Measurements from ENCODE around the gene OLFML1.

GRCh38 chr11:7486098-7486780, 933 bp downstream of the OLFML1 start:
- TF ChIP-seq CTCF (IDR thresholded peaks at IDR 0.05 in 4 of 5, conservative IDR thresholded peaks at IDR 0.05 in 1 of 5) (no peak), POLR2A (IDR thresholded peaks at IDR 0.05) (no peak)

All from gastrocnemius medialis (tissue), 4 donors.